ENCODE results near the gene SMC6. TPM values are rescaled to one million over a fixed set of nuclear protein-coding genes. Genes with fewer than 3 reads are reported as not detected.

The SMC6 gene
- total RNA-seq, 1 experiment from 2014 or later = 40.3 TPM

DNA sequence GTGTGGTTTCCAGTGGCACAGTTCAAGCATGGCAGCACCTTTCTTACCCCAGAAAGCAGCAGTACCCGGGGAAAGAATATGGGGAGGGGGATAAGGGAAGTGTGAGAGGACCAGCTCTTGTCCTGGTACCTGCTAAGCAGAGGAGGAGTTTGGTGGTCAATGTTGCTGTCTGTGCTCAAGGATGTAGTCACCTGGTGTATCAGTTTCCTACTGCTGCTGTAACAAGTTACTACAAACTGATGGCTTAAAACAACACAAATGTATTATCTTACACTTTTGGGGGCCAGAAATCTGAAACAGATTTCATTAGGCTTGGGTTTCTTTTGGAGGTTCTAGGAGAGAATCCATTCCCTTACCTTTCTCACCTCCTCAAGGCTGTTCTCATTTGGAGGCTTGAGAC is 135.7 kb downstream of the SMC6 start:
- no peaks in the 10 kb centered on the region for H3K27me3 ChIP-seq (ENCODE audit: insufficient read depth, low read length)
- no peaks in the 10 kb centered on the region for H3K79me1 ChIP-seq (ENCODE audit: insufficient read depth, low read depth, low read length, poor library complexity, severe bottlenecking)
- H2BK120ac ChIP-seq (ENCODE audit: low read depth, low read length, poor library complexity, severe bottlenecking) = no peak overlapping the region
- no peak for DNase-seq
- Mint-ChIP-seq H3K4me1 (peaks cover 26 to 34% of the 10 kb centered on the region in 2 experiments), H3K27me3 (ENCODE audit: low read depth) (no peaks in the 10 kb centered on the region; the same call in 1 of the 2 replicates), H3K36me3 (ENCODE audit: insufficient read depth in 1 of 3, low read depth in 3 of 3) (peaks cover 0 to 10% (median 0%) of the 10 kb centered on the region in 3 experiments; a peak in 3 of 7 replicates), H3K4me3 (no peak overlapping the region), H3K9me3 (no peaks in the 10 kb centered on the region), H3K27ac (no peak overlapping the region)
- no peak overlapping the region for H3K56ac ChIP-seq (ENCODE audit: insufficient read length, low read depth, low read length)
- H4K91ac ChIP-seq (ENCODE audit: insufficient read length, low read depth, low read length) = no peak overlapping the region
- H4K5ac ChIP-seq (ENCODE audit: insufficient read length, low read depth, low read length) = no peak overlapping the region
- no peak overlapping the region for H3K27ac ChIP-seq (ENCODE audit: insufficient read length, low read depth, low read length)
- H3K14ac ChIP-seq (ENCODE audit: insufficient read depth, low read length) = no peak overlapping the region
- H2AFZ ChIP-seq (ENCODE audit: low read length) = no peak overlapping the region
- H2BK20ac ChIP-seq (ENCODE audit: low read depth, low read length, poor library complexity, severe bottlenecking) = no peak overlapping the region
- no peaks in the 10 kb centered on the region for H3K79me2 ChIP-seq (ENCODE audit: insufficient read depth, low read length)
- no peak overlapping the region for H3K18ac ChIP-seq (ENCODE audit: insufficient read length, low read depth, low read length)
- H2BK12ac ChIP-seq (ENCODE audit: insufficient read length, low read depth, low read length) = no peak overlapping the region
- no peak overlapping the region for H3T11ph ChIP-seq (ENCODE audit: low read length)
- H3K9me3 ChIP-seq (ENCODE audit: control insufficient read depth, low read depth, low read length) = no peaks in the 10 kb centered on the region
- H4K8ac ChIP-seq (replicated peaks; ENCODE audit: insufficient read length, low read depth, low read length) = no peak overlapping the region
- no peak overlapping the region for H3K23ac ChIP-seq (ENCODE audit: insufficient read length, low read depth, low read length)
- no peaks in the 10 kb centered on the region for H3K23me2 ChIP-seq (ENCODE audit: insufficient read length, low read depth, low read length, poor library complexity, severe bottlenecking)
- TF ChIP-seq, protein P1, sequence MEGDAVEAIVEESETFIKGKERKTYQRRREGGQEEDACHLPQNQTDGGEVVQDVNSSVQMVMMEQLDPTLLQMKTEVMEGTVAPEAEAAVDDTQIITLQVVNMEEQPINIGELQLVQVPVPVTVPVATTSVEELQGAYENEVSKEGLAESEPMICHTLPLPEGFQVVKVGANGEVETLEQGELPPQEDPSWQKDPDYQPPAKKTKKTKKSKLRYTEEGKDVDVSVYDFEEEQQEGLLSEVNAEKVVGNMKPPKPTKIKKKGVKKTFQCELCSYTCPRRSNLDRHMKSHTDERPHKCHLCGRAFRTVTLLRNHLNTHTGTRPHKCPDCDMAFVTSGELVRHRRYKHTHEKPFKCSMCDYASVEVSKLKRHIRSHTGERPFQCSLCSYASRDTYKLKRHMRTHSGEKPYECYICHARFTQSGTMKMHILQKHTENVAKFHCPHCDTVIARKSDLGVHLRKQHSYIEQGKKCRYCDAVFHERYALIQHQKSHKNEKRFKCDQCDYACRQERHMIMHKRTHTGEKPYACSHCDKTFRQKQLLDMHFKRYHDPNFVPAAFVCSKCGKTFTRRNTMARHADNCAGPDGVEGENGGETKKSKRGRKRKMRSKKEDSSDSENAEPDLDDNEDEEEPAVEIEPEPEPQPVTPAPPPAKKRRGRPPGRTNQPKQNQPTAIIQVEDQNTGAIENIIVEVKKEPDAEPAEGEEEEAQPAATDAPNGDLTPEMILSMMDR (conservative IDR thresholded peaks at IDR 0.05) = no peak
- peaks cover 2% of the 10 kb centered on the region for H4K20me1 ChIP-seq (ENCODE audit: control insufficient read depth, insufficient read depth, insufficient read length)
- no peak overlapping the region for H2AK5ac ChIP-seq (ENCODE audit: insufficient read length, low read length)
- no peak overlapping the region for H3K9ac ChIP-seq (ENCODE audit: extremely low read depth, insufficient read length, low read length)
- WGBS (ENCODE audit: extremely low coverage, insufficient read length, low lambda C conversion rate) = no CpG with 5 or more reads among the region's 1 CpG
- no peak overlapping the region for H3K4ac ChIP-seq (ENCODE audit: low read depth, low read length)
- no peak overlapping the region for H2BK15ac ChIP-seq (ENCODE audit: low read depth, low read length)
- no peak overlapping the region for H2BK5ac ChIP-seq (ENCODE audit: insufficient read length, low read length)
- H3K4me1 ChIP-seq (ENCODE audit: insufficient read depth, low read length) = peaks cover 5% of the 10 kb centered on the region; the same call in 1 of the 2 replicates
- no peak overlapping the region for H3K4me2 ChIP-seq (ENCODE audit: insufficient read depth, insufficient read length, low read length)
